Hematopoietic multipotent progenitor cell treated with erythropoietin and hydrocortisone succinate and interleukin-3 and kit ligand, for 17 days (in vitro differentiated cells): ENCODE results near the gene PPAT.
"Not testable (repeated sequence)": the region's sequence is repeated elsewhere in the genome, so short reads cannot be mapped to it uniquely, and the experiment has no call there.

Experiments used
- DNase-seq: peaks from one replicate; pipeline ENCODE4 v3.0.0-alpha.2; 2015; ENCODE audit warnings: low spot score

Gene PPAT

DNA sequence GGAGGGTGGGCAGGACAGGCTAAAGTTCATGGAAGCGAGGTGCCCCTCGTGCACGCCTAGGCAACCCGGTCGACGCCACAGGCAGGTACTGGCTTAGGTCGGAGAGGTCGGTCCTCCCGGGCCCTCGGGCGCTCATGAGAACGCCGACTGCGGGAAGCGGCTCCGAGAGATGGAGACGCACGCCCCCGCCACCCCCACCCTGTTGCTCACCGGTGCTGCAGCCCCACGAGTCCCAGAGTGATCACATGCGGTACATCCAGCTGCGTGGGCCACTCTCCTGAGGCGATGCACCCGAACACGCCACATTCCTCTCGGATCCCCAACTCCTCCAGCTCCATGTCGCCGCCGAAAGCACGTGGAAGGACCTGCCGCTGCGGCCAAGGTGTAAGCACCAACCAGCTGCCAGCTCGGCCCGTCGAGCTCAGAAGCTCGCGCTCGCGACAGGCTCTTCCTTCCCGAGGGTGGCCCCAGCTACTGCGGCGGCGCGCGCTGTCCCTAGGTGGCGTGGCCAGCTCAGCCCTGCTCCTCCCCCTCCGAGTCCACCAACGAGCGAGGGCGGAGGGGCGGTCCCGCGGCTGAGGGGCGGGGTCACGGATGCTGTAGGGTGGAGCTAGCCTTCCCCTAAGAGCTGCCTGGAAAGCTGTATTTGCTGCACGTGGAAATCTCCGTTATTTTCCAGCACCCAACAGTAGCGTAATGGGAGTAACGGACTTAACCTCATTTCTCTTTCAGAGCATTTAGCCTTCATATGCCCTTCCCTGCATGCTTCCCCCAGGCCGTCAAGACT is at the start of gene PPAT:
TSS of gene PPAT (minus strand) at position 476 of the 787 bp plus-strand sequence. CDS start at position 338, 138 bp downstream.
- peak; percentile 97 for DNase-seq

DNA sequence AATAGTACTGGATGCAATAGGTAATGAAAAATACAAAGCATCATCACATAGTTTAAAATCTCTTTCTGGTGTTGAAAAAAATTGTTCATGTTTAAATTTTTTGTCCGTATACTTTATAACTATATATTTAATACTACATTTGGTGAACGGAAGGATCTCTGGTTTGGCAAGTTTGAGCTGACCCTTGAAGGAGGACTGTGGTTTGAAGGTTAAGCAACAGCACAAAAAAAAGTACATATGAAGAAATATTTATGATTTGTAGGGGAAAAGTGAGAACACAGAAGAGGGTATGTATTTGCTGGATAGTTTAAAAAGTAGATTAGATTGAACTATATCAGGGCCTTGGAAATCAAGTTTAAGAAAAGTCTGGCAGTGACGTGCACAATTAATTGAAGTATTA is 45.3 kb upstream of the PPAT start:
- DNase-seq: no peak

DNA sequence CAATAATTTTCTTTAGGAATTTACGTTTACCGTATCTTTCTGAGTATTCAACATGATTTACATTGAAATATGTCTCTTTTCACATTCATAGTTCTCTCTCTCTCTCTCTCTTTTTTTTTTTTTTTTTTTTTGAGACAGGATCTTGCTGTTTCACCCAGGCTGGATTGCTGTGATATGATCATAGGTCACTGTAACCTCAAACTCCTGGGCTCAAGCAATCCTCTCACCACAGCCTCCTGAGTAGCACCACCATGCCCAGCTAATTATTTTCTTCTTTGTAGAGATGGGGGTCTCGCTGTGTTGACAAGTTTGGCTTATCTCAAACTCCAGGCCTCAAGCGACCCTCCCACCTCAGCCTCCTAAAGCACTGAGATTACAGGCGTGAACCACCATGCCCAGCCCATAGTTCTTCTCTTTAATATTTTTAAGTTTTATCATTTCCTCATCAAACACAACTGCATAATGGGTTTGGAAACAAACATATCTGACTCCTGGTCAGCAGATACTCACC is 41.8 kb upstream of the PPAT start:
- DNase-seq: no peak

- no peak for DNase-seq
Measured at GRCh38 chr4:56475917-56476316, 40.5 kb upstream of the PPAT start.

DNA sequence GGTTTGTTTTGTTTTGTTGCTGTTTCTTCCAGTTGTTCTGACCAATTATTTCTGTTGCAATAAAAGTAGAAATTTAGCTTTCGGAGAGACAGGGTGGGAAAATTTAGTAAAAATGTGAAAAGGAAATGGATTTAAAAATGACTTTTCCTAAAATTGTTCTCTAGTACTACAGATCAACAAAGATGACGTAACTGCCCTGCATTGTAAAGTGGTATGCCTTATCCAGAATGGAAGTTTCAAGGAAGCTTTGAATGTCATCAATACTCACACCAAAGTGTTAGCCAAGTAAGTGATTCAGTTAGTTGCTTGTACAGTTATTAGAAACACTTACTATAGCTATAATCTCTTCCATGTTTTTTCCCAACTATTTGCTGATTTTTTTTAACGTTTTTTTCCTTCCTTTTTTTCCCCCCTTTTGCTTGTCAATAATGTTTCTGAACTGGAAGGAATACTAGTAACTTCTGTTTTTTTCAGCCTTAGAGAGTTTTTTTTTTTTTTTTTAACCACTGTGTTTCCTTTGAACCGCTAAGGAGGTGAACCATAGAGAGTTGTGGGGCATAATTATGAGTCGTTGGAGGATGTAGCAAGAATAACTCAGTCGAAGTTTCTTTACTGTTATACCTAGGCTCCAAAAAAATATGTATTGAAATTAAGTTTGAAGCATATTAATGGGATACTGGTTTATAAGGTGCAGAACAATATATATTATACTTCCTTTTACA is 34.2 kb upstream of the PPAT start:
- no peak for DNase-seq

- DNase-seq: no peak
Measured at GRCh38 chr4:56468097-56468422, 32.6 kb upstream of the PPAT start.

DNA sequence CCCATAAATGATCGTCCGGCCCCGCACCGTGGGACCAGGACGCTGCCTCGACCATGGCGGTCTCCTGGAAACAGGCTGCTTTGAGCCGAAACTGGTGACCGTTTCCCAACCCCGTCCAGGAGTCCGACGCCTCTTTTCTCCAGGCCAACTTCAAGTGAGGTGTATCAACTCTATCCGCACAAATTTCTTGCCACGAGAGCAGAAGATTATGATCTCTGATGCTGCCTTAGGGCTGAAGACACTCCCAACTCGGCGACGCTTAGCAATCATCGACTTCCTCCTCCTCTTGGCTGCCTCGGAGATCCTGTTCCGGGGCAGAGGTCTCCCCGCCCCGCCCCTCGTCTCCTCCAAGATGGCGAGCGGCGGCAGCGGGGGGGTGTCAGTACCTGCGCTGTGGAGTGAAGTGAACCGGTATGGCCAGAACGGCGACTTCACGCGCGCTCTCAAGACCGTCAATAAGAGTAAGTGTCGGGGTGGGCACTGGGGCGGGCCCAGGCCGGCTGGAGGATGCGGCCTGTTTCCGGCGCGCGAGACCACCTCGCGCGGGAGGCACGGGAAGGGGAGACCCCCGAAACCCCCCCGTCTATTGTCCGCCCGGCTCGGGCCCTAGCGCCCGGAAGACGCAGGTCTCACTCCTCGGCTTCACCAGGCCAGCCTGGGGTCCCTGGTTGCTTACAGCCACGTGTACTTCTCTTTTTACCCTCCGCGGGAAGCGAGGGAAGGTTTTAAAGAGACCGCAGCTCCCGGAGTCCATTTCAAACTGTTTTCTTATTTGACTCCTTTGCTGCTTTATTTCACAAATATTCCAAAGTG is 32.1 kb upstream of the PPAT start, which contains the start of gene SRP72:
TSS of gene SRP72 (plus strand) at position 334 of the 813 bp plus-strand sequence. CDS start at position 353, 19 bp downstream.
- peak; percentile 93 for DNase-seq

DNA sequence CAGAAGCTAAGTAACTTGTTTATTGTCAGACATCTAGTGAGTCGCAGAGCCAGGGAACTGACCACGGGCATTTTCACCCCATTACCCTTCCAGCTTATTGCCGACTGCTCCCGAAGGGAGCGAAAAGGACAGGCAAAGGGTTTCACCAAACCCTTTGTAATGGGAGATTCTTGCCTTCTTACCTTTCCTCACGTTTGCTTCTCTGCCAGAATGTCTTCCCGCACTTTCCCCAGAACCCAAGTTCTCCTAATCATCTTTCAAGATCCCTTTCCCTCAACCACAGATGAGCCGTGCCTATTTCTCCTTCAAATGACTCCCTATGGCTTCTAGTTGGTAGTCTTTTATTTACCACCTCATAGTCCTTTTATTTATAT is 31.5 kb upstream of the PPAT start:
- DNase-seq: no peak

DNA sequence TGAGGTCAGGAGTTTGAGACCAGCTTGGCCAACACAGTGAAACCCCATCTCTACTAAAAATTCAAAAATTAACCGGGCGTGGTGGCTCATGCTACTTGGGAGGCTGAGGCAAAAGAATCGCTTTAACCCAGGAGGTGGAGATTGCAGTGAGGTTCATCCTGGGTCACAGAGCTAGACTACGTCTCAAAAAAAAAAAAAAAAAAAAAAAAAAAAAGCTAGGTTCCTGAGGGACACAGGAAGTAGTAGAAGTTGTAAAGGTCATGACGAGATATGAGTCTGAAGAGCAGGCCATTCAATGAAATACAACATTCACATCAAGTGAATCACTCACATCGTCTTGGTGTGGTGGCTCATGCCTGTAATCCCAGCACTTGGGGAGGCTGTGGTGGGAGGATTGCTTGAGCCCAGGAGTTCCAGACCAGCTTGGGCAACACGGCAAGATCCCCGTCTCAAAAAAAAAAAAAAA is 30.9 kb upstream of the PPAT start:
- peak; percentile 63 for DNase-seq

DNA sequence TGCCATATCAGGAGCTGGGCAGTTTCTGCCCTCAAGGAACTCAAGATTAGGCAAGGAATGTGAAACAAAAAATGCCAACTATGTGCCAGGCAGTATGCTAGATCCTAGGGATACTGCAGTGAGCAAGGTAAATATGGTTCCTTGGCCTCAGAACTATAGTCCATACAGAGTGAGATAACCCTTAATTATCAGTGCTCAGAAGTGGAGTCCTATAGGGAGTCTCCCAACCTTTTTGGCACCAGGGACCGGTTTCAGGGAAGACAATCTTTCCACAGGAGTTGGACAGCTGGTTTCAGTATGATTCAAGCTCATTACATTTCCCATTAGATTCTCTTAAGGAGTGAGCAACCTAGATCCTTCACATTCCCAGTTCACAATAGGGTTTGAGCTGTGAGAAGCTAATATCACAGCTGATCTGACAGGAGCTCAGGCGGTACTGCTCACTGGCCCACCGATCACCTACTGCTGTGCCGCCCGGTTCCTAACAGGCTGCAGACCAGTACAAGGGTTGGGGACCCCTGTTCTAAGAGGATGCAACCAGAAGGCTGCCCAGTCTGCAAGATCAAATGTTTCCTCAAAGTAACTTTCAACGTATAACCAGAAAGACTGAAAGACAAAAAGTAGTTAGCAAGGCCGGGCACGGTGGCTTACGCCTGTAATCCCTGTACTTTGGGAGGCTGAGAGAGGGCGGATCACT is 30.3 kb upstream of the PPAT start:
- DNase-seq: peak; percentile 23

- DNase-seq: no peak
Measured at GRCh38 chr4:56464581-56464980, 29.2 kb upstream of the PPAT start.

GRCh38 chr4:56463711-56464110 is 28.3 kb upstream of the PPAT start:
- DNase-seq: no peak

- no peak for DNase-seq
Measured at GRCh38 chr4:56462157-56462556, 26.7 kb upstream of the PPAT start.

DNA sequence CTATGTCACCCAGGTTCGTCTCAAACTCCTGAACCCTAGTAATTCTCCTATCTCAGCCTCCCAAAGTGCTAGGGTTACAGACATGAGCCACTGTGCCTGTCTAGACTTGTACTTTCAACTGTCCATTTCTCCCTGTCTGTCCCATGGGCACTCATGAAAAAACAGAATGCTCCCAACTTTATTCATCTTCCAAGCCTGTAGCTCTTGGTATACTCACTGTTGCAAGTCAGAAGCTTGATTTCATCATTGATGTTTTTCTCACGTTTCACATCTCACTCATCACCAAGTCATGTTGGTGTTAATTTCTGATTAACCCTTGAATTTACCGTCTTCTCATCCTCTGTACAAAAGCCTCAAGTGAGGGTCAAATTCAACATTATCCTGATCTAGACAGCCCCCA is 24.7 kb upstream of the PPAT start:
- no peak for DNase-seq

DNA sequence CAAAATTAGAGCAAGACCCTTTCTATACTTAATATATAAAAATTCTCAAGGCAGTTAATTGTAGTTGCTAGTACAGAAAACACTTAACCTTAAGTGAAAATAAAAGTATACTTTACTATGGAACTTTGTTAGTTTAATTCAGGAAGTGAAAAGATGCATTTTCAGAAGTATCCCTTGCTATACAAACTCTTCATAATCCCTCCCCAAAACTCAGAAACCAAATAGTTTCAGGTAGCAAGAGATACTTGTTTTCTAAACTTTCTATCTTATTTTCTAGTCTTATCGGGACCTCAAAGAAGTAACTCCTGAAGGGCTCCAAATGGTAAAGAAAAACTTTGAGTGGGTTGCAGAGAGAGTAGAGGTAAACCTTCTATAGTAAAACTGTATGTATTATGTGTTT is 14.9 kb upstream of the PPAT start:
- DNase-seq: no peak

GRCh38 chr4:56449475-56449874 is 14.1 kb upstream of the PPAT start:
- DNase-seq: not testable (repeated sequence)

- no peak for DNase-seq
Measured at GRCh38 chr4:56448301-56448700, 12.9 kb upstream of the PPAT start.

DNA sequence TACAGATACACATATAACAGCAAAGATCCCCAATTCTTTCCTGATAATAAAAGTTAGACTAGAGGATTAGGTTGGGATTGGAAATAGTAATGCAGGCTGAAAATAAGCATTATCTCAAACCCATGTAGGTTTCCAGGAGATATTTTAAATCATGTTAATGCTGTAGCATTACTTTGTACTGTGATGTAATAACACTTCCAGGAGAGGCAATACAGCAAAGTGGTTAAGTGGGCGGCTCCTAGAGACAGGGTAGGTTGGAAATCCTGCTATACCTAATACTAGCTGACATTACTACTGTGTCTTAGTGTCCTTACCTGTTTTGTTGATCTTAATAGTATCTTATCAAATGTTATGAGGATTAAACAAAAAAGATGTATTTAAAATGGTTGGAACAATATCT is 10.3 kb upstream of the PPAT start:
- DNase-seq: no peak

GRCh38 chr4:56444719-56445118 is 9.3 kb upstream of the PPAT start:
- DNase-seq: no peak

DNA sequence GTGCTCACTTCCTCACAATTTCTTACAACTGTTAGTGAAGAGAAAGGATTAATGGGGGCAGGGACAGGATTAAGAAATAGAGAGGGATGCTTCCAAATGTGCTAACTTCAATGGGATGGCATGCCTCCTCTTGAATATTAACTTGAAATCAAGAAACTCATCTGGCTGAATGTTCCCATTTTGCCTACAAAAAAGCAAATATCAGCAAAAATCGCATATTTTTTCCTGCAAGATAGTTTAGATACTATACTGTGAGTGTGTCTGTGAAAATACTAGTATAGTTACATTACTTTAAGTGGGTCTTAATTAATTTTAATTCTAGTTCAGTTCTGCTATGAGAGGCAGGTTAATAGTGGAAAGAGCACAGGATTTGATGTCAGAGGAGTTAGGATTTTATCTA is 5.6 kb upstream of the PPAT start:
- DNase-seq: no peak

GRCh38 chr4:56438766-56439165 is 3.4 kb upstream of the PPAT start:
- DNase-seq: no peak
